Smooth muscle cell of the brain vasculature (primary cell): ENCODE results near the gene DUSP3.

Experiments
- DNase-seq: peaks from one replicate; pipeline ENCODE4 v3.0.0-alpha.2; 2012; ENCODE audit warnings: low read depth, low spot score

Gene DUSP3

GRCh38 chr17:43778337-43779144 is at the start of gene DUSP3:
TSS of gene DUSP3 (minus strand) at chr17:43778977. CDS start at chr17:43778924, 53 bp downstream.
- DNase-seq: peak; percentile 70

- DNase-seq: no peak
Measured at GRCh38 chr17:43827596-43827995, 48.8 kb upstream of the DUSP3 start.

GRCh38 chr17:43826206-43826605 is 47.4 kb upstream of the DUSP3 start:
- DNase-seq: no peak

GRCh38 chr17:43825567-43825966 is 46.8 kb upstream of the DUSP3 start:
- no peak for DNase-seq

GRCh38 chr17:43823350-43824084 is 44.7 kb upstream of the DUSP3 start:
- no peak for DNase-seq

GRCh38 chr17:43822570-43823190 is 43.9 kb upstream of the DUSP3 start:
- DNase-seq: no peak

GRCh38 chr17:43820759-43821158 is 42.0 kb upstream of the DUSP3 start:
- no peak for DNase-seq

- no peak for DNase-seq
Measured at GRCh38 chr17:43818966-43819365, 40.2 kb upstream of the DUSP3 start.

- DNase-seq: no peak
Measured at GRCh38 chr17:43817826-43818225, 39.0 kb upstream of the DUSP3 start.

GRCh38 chr17:43816336-43817320 is 37.9 kb upstream of the DUSP3 start:
- no peak for DNase-seq

GRCh38 chr17:43814714-43815113 is 35.9 kb upstream of the DUSP3 start:
- DNase-seq: peak; percentile 17

- DNase-seq: no peak
Measured at GRCh38 chr17:43814026-43814425, 35.2 kb upstream of the DUSP3 start.

- DNase-seq: no peak
Measured at GRCh38 chr17:43813386-43813785, 34.6 kb upstream of the DUSP3 start.

- no peak for DNase-seq
Measured at GRCh38 chr17:43812396-43813265, 33.9 kb upstream of the DUSP3 start.

GRCh38 chr17:43810823-43811222 is 32.0 kb upstream of the DUSP3 start:
- no peak for DNase-seq

- DNase-seq: no peak
Measured at GRCh38 chr17:43810226-43810715, 31.5 kb upstream of the DUSP3 start.

GRCh38 chr17:43809121-43809520 is 30.3 kb upstream of the DUSP3 start:
- no peak for DNase-seq

GRCh38 chr17:43808076-43808475 is 29.3 kb upstream of the DUSP3 start:
- no peak for DNase-seq

GRCh38 chr17:43805117-43805516 is 26.3 kb upstream of the DUSP3 start:
- DNase-seq: no peak

GRCh38 chr17:43803758-43804157 is 25.0 kb upstream of the DUSP3 start:
- DNase-seq: no peak
